HG03108 (cell line): Measurements from ENCODE around the gene GPR65.
A peak's percentile ranks its signal among the peaks of the same experiment; 100 is the strongest.

Experiments used
- ATAC-seq: cut with Tn5 transposase; IDR thresholded peaks from one replicate; pipeline ENCODE4 v1.9.1; 2021; ENCODE audit warnings: moderate library complexity; ENCODE audit not compliant: unreplicated experiment

The GPR65 gene

DNA sequence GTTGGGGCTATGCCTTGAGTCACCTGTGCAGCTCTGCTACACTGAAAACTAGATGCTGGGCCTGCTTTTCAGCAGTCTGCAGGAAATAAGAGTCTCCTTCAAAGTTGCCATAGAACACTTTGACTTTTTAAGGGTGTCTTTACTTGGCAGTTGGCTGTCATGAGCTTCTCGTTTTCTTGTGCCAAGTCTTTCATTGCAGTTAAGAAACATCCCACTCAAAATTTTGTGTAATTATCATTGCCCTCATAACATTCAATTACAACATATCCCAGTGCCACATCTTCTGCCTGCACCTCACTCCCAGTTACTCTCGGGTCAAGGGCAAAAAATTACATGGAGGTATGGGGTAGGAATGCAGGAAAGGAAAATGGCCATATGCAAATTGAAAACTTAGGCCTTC lies 29.1 kb downstream of the GPR65 start:
- no peak for ATAC-seq

DNA sequence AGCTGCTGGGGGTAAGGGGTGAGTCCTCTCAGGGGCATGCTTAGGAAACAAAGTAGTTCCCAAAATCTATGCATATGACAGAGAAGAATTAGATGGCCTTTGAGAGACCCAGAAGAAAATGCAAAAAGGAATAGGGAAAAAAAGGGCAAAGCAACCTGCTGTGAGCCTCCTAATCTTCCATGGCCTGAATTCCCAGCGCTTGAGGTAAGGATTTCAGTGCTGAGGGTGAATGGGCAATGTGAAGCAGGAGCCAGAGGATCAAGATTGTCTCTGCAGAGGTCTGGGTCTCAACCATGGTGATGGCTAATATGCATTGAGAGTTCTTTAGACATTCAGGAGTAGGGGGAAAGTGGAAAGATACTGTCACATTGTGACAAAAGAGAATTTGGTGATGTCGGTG lies 31.5 kb downstream of the GPR65 start:
- ATAC-seq, result no peak

DNA sequence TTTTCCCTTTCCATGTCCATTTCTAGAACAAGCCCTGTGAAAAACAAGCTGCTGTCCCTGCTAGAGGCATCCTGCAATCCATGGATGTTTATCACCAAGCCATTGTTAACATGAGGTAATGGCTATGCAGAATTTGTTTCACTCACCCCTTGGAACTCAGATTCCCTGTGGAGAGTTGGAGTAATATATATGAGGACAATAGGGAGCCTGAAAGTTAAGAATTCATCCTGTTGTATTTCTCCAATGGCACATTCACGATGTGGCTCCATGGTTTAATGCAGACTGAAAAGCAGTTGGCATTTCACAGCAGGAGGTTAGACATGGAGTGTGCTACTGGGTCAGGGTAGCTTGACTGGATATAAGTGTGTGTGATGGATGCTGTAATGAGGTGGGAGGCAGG lies 32.4 kb downstream of the GPR65 start:
- ATAC-seq, result no peak

DNA sequence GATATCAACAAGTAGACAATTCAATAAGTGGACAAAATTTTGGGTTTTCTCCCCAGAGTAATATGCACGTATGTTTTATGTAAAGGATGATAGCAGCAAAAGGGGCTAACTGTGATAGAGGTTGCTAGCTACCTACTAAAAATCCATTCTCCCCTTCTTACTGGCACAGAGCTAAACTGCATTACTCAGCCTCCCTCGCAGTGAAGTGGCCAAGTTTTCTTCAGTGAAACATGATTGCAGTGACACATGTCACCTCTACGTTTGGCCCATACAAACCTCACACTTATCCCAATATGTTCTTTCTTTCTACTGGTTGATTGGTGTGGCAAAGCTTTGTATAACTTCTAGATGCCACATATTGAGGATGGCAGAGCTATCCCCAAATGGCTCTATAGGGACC lies 34.3 kb downstream of the GPR65 start:
- no peak for ATAC-seq

DNA sequence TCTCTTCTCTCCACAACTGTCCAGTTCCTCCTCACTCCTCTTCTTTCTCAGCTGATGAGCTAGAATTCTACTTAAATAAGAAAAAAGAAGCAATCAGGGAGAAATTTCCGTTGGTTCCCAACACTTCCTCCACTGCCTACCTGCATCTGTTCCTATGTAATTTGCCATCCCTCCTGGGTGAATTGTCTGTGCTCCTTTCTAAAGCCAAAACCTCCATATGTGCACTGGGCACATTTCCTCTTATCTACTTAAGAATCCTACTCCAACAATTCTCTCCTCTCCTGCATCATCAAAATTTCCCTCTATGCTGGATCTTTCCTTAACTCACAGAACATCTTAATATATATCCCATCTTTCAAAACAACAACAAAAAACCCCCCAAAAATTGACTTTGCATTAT lies 35.2 kb downstream of the GPR65 start:
- no peak for ATAC-seq

DNA sequence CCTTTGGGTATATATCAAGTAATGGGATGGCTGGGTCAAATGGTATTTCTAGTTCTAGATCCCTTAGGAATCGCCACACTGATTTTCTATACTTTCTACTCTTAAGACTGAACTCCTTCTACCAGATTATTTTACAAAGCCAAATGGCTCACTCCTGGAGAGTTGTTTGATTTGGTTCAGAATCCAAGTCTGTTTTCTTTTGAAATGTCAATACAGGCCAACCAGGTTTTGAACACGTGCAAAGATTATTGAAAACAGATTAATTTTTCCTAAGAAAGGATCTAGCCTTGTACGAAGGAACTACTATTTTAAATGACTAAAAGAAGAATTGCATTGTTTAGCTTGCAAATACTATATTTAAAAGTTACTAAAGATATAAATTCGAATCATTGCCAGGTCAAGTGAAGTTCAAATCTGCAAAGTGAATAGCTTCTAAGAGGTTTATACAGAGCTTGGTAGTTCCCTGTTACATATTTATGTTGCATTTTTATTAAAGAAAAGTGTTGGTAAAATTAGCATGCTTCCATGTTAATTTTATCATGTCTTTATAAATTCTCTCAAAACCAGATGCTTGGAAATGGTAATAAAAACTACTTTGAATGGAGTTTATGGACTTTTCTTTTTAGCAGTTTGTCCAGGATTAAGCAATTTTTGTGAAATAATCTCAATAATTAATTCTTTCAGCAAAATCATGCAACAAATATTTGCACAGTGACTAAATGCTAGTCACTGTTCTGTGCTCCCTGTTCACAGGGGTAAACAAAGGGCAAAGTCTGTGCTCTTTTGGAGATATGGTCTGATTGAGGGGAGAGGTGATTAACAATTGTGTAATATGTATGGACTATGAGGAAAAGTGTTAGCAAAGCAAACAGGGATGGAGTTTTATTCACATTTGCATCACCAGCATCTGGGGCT lies 38.9 kb downstream of the GPR65 start:
- no peak for ATAC-seq

DNA sequence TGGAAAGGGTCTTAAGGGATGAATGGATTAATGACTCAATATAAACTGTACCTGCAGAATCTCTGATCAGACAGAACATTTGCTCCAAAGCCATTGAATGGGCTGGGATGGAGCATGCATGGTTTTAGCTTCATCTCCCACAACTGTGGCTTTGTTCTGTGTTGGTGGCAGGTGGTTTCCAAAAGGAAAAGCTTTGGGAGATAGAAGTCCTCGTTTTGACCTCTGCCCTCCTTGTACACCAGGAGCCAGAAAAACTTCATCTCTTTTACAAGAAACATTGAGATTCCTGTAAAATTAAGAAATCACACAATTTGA lies 39.5 kb downstream of the GPR65 start:
- ATAC-seq, result no peak

DNA sequence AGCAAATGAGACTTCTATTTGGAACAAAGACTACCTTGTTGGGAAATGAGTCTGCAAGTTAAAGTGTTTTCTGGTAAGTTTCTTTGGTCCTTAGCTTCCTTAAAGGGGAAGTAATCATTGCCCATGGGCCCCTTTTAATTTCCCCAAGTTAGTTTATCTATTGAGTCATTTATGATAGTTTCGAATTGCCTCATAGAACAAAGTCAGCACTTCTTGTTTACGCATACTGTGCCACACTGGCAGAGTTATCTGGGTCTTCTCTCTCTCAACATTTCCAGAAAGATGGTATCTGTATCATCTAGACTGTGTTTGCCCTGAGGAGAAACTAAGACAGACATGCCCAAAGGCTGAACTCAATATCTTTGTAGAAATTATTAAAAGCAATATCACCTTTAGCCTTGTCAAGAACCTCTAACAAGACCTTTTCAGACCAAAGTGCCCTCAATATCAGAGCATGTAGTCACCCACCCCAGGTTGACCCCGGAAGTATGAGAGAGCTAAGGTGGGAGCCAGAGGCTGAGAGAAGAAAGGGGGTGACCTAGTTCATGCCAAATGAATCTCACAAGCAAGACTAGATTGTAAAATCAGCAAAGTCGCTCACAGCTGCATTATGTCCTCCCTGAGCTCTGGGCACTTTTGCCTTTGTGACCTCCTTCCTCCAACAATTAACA lies 40.0 kb downstream of the GPR65 start:
- ATAC-seq, result peak; percentile 66

DNA sequence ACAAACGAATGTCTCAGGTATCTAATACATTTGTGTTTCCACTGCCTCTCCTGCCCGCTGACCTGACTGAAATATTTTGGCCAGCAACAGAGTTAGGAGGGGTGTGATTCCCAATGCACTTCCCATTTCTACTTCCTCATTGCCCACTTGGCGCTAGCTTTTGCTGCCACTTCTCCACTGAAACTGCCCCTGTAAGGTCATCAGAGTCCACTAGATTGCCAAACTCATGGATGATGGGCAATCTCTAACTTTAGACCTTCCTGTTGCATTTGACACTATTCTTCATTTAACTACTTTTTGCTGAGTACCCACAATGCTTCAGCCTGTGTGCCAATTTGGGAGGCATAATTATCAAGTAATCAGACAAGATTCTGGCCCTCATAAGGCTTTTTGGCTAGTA lies 40.8 kb downstream of the GPR65 start:
- ATAC-seq, result no peak

DNA sequence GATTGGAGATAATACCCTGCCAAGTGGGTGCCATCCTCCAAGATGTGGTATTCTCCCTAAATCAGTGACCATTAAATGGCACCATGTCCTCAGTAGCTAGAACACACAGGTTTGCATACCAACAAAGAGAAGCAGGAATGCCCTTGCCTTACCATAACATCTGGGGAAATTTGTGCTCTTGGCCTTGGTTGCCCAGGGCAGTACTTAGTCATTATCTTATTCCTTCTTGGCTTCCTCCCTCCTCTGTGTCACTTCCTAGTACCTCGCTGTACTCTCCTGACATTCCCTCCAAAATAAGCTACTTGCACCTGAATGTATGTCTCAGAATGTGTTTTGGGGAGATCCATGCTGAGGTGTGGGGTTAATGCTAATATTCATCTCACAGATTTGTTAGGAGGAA lies 43.4 kb downstream of the GPR65 start:
- ATAC-seq, result no peak

DNA sequence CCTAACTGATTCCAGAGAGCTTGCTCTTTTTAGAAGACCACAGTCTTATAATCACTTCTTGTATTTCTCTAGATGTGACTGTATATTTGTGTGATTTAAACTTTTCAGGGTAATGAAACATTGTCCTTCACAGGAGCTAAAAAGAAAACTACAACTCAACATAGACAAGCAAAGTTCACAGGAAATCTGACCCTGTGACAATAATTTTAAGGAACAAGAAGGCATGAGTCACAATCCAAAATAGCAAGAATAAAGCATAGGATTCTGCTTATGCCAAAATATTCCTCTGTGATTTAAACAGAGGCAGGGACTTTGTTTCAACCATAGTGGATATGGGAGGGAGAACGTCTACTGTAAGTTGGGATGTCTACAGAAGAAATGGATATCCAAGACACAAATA lies 44.3 kb downstream of the GPR65 start:
- no peak for ATAC-seq

DNA sequence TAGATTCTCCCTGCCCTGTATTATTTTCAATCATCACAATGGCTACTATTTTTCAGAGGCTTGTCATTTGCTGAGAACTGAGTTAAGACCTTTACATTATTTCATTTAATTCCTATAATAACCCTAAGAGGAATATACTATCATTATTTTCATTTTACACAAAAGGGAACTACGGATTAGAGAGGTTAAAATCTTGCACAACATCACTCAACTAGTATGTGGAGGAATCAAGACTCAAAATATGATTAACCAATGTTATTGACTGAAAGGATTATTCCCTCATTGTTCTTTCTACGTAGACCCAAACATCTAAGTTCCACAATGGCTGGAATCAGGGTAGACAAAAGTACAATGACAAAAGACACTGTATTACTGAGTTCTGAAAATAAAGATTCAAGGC lies 45.0 kb downstream of the GPR65 start:
- no peak for ATAC-seq

DNA sequence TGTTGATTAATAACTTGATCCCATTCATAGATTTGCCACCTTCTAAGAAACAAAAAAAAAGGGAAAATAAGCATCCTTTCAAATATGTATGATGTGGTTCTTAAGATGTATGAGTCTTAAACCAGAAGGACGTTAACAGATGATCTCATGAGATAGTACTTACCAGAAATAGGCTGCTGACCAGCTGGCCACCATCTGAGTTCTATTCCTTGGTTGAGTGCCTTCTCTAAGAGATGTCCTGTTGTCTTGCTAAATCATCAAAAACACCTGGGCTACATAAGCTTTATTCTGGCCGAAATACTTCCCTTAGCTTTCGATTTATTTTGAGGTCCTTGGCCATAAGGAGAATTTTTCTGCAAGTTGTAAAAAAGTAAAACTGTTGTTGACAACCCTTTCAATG lies 55.6 kb downstream of the GPR65 start:
- no peak for ATAC-seq

DNA sequence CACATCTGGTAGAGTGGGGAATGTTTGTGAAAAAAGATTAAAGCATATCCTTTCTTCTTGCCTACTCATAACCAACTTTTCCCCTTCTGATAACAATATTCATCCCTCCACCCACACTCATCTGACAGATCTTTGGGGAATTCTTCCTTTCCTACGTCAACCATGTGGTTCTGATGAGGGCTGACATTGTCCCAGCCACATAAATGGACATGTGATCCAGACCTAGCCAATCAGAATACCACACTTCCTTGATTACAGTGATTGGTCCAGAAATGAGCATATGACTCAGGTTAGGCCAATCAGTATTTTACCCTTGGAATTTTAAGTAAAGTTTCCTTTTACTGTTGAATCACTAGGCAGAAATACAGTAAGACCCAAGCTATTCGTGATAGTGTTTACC lies 58.9 kb downstream of the GPR65 start:
- no peak for ATAC-seq
